Adrenal gland (tissue), 5 donors: ENCODE results near the gene ALDOC.

ENCODE experiments used
- CTCF ChIP-seq, 6 experiments: fragments of 450-650 bp in 4 of 6; fragments of 200-600 bp in 2 of 6; sonication (generic) in 1 of 6; IDR thresholded peaks; 1 replicate in 5 of 6; 2 replicates in 1 of 6; pipeline versions ENCODE4 v1.5.1 to v1.8.0; 2016 to 2021; ENCODE audit warnings: antibody characterized with exemption in 6 of 6, mild to moderate bottlenecking in 2 of 6, moderate library complexity in 1 of 6
- POLR2A ChIP-seq, 2 donors: fragments of 450-650 bp; IDR thresholded peaks; one replicate each; pipeline ENCODE4 v1.6.1; 2017; ENCODE audit warnings: antibody characterized with exemption in 2 of 2, mild to moderate bottlenecking in 2 of 2, moderate library complexity in 1 of 2
- donor health status: DM: no; HTN: no; CAD: no.

DNA sequence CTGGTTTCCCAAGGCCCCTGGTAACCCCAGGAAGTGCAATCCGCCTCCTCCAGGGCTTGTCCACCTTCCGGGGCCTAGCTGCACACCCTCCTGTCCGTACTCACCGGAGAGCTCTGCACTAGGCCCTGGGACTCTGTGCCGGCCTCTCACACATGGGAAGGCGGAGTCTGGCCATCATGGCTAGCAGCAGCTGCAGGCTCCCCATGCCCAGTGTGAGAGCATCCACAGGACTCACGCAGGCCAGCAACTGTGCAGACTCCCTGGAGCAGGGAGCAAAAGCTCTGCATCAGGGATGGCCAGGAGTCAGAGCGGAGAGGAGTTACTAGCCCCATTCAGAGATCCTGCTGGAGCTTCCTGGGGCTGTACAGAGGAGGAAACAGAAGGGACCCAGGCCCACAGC, 50.3 kb downstream of the ALDOC start:
- TF ChIP-seq CTCF (IDR thresholded peaks at IDR 0.05) = no peak
- TF ChIP-seq POLR2A (IDR thresholded peaks at IDR 0.05) = no peak
